ENCODE data around the gene RFC3. TPM values are rescaled to one million over a fixed set of nuclear protein-coding genes. Genes with fewer than 3 reads are reported as not detected.

The RFC3 gene
- total RNA-seq, 1 experiment from 2014 or later: 19.0 TPM

DNA sequence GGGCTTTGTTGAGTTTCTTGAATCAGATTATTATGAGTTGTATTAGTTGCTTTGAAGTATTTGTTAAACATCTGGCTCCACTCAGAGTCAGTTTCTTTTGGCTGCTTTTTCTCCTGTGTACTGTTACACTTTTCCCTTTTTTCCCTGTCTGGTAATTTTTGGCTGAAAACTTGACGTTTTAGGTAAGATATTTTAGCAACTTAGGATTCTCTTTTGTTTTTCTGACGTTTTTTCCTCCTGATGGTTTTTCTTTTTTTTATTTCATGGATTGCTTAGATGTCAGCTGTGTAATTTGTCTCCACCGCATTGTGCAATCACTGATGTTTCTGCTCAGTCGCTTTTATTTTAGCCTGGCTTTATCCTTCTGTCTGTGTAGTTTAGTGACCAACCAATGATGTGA lies 20.7 kb downstream of the RFC3 start:
- Histone ChIP-seq H3K36me3 (ENCODE audit: control insufficient read depth, insufficient read depth, low read length) (peaks cover 8% of the 10 kb centered on the region; the same call in 1 of the 2 replicates), H3K27me3 (ENCODE audit: control insufficient read depth, insufficient read depth, low read length) (no peaks in the 10 kb centered on the region), H3K27ac (ENCODE audit: low read length) (no peak overlapping the region), H3K9me3 (ENCODE audit: control insufficient read depth, insufficient read depth, low read depth, low read length) (no peaks in the 10 kb centered on the region), H3K4me3 (ENCODE audit: low read depth in 2 of 2, low read length in 2 of 2) (no peak overlapping the region), H3K4me1 (ENCODE audit: control insufficient read depth, insufficient read depth, low read length) (no peaks in the 10 kb centered on the region)
- in situ Hi-C loops (cut with HindIII; ENCODE audit: low pct_unique_long_range_greater_than_20kb, low sequenced_read_pairs): no loop called here
- intact Hi-C loops (cut with micrococcal nuclease; ENCODE audit: unreplicated experiment): no loop called here
- TF ChIP-seq TCF7L2 (IDR thresholded peaks at IDR 0.05; ENCODE audit: low read depth, low read length): no peak
- no peak for TF ChIP-seq POLR2AphosphoS5 (IDR thresholded peaks at IDR 0.05; ENCODE audit: low read depth, low read length)
- TF ChIP-seq, protein P1, sequence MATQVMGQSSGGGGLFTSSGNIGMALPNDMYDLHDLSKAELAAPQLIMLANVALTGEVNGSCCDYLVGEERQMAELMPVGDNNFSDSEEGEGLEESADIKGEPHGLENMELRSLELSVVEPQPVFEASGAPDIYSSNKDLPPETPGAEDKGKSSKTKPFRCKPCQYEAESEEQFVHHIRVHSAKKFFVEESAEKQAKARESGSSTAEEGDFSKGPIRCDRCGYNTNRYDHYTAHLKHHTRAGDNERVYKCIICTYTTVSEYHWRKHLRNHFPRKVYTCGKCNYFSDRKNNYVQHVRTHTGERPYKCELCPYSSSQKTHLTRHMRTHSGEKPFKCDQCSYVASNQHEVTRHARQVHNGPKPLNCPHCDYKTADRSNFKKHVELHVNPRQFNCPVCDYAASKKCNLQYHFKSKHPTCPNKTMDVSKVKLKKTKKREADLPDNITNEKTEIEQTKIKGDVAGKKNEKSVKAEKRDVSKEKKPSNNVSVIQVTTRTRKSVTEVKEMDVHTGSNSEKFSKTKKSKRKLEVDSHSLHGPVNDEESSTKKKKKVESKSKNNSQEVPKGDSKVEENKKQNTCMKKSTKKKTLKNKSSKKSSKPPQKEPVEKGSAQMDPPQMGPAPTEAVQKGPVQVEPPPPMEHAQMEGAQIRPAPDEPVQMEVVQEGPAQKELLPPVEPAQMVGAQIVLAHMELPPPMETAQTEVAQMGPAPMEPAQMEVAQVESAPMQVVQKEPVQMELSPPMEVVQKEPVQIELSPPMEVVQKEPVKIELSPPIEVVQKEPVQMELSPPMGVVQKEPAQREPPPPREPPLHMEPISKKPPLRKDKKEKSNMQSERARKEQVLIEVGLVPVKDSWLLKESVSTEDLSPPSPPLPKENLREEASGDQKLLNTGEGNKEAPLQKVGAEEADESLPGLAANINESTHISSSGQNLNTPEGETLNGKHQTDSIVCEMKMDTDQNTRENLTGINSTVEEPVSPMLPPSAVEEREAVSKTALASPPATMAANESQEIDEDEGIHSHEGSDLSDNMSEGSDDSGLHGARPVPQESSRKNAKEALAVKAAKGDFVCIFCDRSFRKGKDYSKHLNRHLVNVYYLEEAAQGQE (IDR thresholded peaks at IDR 0.05; ENCODE audit: insufficient read depth in 1 of 2, low read depth in 2 of 2, low read length in 1 of 2): no peak
- no peak for TF ChIP-seq SIN3A (IDR thresholded peaks at IDR 0.05; ENCODE audit: borderline replicate concordance, insufficient read depth, low read depth, low read length)
- TF ChIP-seq, protein P2, sequence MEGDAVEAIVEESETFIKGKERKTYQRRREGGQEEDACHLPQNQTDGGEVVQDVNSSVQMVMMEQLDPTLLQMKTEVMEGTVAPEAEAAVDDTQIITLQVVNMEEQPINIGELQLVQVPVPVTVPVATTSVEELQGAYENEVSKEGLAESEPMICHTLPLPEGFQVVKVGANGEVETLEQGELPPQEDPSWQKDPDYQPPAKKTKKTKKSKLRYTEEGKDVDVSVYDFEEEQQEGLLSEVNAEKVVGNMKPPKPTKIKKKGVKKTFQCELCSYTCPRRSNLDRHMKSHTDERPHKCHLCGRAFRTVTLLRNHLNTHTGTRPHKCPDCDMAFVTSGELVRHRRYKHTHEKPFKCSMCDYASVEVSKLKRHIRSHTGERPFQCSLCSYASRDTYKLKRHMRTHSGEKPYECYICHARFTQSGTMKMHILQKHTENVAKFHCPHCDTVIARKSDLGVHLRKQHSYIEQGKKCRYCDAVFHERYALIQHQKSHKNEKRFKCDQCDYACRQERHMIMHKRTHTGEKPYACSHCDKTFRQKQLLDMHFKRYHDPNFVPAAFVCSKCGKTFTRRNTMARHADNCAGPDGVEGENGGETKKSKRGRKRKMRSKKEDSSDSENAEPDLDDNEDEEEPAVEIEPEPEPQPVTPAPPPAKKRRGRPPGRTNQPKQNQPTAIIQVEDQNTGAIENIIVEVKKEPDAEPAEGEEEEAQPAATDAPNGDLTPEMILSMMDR (IDR thresholded peaks at IDR 0.05): no peak
- no TSS peak for BruUV-seq (replicated peaks)
- ATAC-seq (no peak), DNase-seq (ENCODE audit: low read depth, low spot score) (no peak)
- CTCF ChIA-PET: no interaction called here
- POLR2A ChIA-PET: interaction anchor here (0.7 kb wide), 1 partner anchor 1794 kb away, joined by 3 read pairs; no protein-coding TSS in a partner anchor

DNA sequence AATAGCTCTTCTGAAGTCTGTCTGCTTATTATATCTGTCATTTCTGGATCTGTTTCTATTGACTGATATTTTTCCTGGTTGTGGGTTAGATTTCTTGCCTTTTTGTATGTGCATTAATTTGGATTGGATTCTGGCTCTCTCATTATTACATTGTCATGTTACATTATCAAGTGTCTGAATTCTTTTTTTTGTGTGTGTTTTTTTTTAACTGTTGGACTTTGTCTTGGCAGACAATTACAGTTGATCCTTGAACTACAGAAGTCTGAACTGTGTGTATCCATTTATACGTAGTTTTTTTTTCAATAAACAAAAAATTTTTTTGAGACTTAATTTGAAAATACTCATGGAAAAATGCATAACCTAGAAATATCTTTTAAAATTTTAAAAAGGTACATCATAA lies 22.5 kb downstream of the RFC3 start:
- POLR2A ChIA-PET: no interaction called here
- in situ Hi-C loops (cut with HindIII; ENCODE audit: low pct_unique_long_range_greater_than_20kb, low sequenced_read_pairs): no loop called here
- peaks cover 6% of the 10 kb centered on the region; the same call in 1 of the 2 replicates for H3K36me3 ChIP-seq (ENCODE audit: control insufficient read depth, insufficient read depth, low read length)
- no peaks in the 10 kb centered on the region for H3K4me1 ChIP-seq (ENCODE audit: control insufficient read depth, insufficient read depth, low read length)
- H3K4me3 ChIP-seq (ENCODE audit: low read depth in 2 of 2, low read length in 2 of 2): no peak overlapping the region
- no TSS peak for BruUV-seq (replicated peaks)
- no peaks in the 10 kb centered on the region for H3K27me3 ChIP-seq (ENCODE audit: control insufficient read depth, insufficient read depth, low read length)
- TF ChIP-seq TCF7L2 (IDR thresholded peaks at IDR 0.05; ENCODE audit: low read depth, low read length): no peak
- TF ChIP-seq, protein P2 (IDR thresholded peaks at IDR 0.05): no peak
- no peak for TF ChIP-seq POLR2AphosphoS5 (IDR thresholded peaks at IDR 0.05; ENCODE audit: low read depth, low read length)
- TF ChIP-seq SIN3A (IDR thresholded peaks at IDR 0.05; ENCODE audit: borderline replicate concordance, insufficient read depth, low read depth, low read length): no peak
- TF ChIP-seq, protein P1 (IDR thresholded peaks at IDR 0.05; ENCODE audit: insufficient read depth in 1 of 2, low read depth in 2 of 2, low read length in 1 of 2): no peak
- DNase-seq (ENCODE audit: low read depth, low spot score): no peak
- H3K27ac ChIP-seq (ENCODE audit: low read length): no peak overlapping the region
- CTCF ChIA-PET: no interaction called here
- intact Hi-C loops (cut with micrococcal nuclease; ENCODE audit: unreplicated experiment): no loop called here
- no peak for ATAC-seq
- H3K9me3 ChIP-seq (ENCODE audit: control insufficient read depth, insufficient read depth, low read depth, low read length): no peaks in the 10 kb centered on the region

Measured in Panc1 (cell line).